Measurements from ENCODE around the gene MUC6.

Gene MUC6

GRCh38 chr11:1076061-1076665 lies 39.6 kb upstream of the MUC6 start:
- Mint-ChIP-seq H3K4me3 (no peak overlapping the region), H3K36me3 (ENCODE audit: low read depth) (no peaks in the 10 kb centered on the region), H3K4me1 (no peaks in the 10 kb centered on the region), H3K27ac (no peak overlapping the region), H3K9me3 (no peaks in the 10 kb centered on the region), H3K27me3 (no peaks in the 10 kb centered on the region)
- DNase-seq: no peak
- ATAC-seq: no peak

- H3K4me1 Mint-ChIP-seq: no peaks in the 10 kb centered on the region
- DNase-seq (no peak), ATAC-seq (no peak)
- H3K36me3 Mint-ChIP-seq (ENCODE audit: low read depth): no peaks in the 10 kb centered on the region
- no peak overlapping the region for H3K27ac Mint-ChIP-seq
- H3K4me3 Mint-ChIP-seq: no peak overlapping the region
- no peaks in the 10 kb centered on the region for H3K9me3 Mint-ChIP-seq
- H3K27me3 Mint-ChIP-seq: peaks cover 3% of the 10 kb centered on the region
These were observed 38.9 kb upstream of the MUC6 start for GRCh38 chr11:1075341-1075911.

DNA sequence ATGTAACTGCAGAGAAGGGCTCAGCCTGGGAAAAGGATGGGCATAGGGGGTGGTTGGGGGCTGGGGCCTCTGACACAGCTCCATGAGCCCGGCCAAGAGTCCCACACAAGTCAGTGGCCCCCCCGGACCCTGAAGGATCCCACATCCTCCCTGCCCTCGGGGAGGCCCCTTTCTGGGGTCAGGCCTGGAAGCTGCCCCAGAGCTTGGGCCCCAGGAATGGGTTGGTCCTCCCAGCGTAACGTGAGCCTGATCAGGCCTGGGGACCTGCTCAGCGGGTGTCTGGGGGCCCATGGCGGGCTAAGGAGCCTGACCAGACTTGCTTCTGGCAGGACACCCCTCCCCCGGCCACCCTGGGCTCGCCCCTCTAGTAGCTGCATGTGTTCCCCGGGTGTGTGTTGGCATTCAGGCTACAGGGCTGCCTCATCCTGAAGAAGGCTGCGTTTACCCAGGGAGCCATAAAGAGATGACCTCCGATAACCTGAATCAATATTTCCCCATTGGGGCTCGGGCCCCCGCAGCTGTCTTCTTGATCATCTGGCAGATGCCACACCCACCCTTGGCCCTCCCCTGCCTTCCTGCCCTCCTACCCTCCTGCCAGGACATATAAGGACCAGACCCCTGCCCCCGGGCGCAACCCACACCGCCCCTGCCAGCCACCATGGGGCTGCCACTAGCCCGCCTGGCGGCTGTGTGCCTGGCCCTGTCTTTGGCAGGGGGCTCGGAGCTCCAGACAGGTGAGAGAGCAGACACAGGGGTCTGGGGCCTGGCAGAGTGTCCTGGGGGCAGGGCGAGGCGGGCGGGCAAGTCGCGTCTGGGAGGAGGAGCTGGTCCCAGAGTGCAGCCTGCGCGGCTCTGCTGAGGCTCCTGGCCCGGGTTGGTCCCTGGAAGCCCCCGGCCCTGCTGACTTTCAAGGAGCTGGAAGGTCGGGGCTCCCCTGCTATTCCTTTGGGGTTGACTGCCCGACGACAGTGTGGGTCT lies 38.0 kb upstream of the MUC6 start, which contains the start of gene MUC2:
Gene MUC2, plus strand, starts transcription at position 631 of the 978 bp plus-strand sequence.
- DNase-seq (no peak), ATAC-seq (no peak)
- Mint-ChIP-seq H3K4me3 (no peak within 1 kb of the TSS), H3K27me3 (peaks cover 3% of the 10 kb centered on the region), H3K27ac (no peak within 1 kb of the TSS), H3K4me1 (no peaks in the 10 kb centered on the region), H3K9me3 (no peaks in the 10 kb centered on the region), H3K36me3 (ENCODE audit: low read depth) (no peaks in the 10 kb centered on the region)

DNA sequence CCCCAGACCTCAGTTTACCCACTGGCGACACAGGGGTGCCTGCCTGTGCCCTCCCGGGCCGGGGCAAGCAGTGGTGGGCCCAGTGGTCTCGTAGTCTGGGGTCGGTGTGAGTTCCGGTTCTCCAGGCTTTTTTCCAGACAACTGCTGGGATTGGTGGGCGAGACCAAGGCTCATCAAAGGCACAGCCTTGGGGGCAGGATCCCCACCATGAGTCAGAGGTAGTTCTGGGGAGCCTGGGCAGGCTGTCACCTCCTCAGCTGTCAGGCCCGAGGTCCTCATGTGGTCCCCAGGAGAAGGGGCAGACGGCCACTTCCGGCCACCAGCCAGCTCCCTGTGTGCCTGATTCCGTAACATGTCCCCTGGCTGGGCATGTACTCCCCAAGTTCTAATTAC lies 37.3 kb upstream of the MUC6 start:
- no peak for DNase-seq
- Mint-ChIP-seq H3K36me3 (ENCODE audit: low read depth) (no peaks in the 10 kb centered on the region), H3K4me3 (no peak overlapping the region), H3K27me3 (peaks cover 3% of the 10 kb centered on the region), H3K27ac (no peak overlapping the region), H3K4me1 (no peaks in the 10 kb centered on the region), H3K9me3 (no peaks in the 10 kb centered on the region)
- ATAC-seq: no peak

DNA sequence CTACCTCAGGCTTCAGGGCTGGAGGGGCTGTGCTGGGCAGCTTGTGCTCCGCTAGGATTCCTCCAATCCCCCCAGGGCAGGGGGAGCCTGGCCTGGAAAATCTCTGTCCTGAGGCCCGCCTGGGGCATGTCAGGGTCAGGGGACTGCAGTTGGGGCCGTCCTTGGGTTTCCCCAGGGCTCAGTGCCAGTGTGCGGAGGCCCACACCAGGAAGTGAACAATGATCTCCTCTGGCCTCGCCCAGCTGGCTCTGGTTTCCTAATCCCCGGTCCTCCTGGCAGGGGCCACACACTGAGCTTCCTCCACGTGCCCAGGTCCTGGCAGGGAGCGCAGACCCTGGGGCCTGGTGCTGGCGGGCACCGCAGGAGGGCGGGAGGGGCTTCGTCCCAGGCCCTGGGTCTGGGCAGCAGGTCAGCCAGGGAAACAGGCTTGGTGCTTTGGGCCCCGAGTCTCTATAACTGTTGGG lies 36.8 kb upstream of the MUC6 start:
- H3K4me1 Mint-ChIP-seq: no peaks in the 10 kb centered on the region
- peaks cover 3% of the 10 kb centered on the region for H3K27me3 Mint-ChIP-seq
- H3K27ac Mint-ChIP-seq: no peak overlapping the region
- no peak for ATAC-seq
- H3K4me3 Mint-ChIP-seq: no peak overlapping the region
- H3K9me3 Mint-ChIP-seq: no peaks in the 10 kb centered on the region
- H3K36me3 Mint-ChIP-seq (ENCODE audit: low read depth): no peaks in the 10 kb centered on the region
- no peak for DNase-seq

DNA sequence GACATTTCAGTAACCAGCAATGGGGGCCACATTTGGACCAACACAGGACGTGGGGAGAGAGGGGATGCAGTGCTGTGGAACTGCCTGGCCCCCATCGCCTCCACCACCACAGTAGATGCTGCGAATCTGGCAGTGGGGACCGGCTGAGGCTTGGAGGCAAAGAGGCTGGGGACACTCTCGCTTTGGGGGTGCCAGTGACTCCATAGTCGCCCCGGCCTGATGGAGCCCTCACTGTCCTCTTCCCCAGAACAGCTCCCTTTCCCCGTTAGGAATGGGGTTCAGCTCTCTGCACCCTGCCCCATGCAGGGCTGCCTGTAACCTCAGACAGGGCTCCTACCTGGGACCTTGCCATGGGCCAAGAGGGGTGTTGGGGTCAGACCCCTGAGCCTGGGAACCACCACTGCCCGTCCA lies 36.3 kb upstream of the MUC6 start:
- DNase-seq (no peak), ATAC-seq (no peak)
- Mint-ChIP-seq H3K4me3 (no peak overlapping the region), H3K27ac (no peak overlapping the region), H3K36me3 (ENCODE audit: low read depth) (no peaks in the 10 kb centered on the region), H3K9me3 (no peaks in the 10 kb centered on the region), H3K27me3 (peaks cover 5% of the 10 kb centered on the region), H3K4me1 (no peaks in the 10 kb centered on the region)

- Mint-ChIP-seq H3K4me1 (no peaks in the 10 kb centered on the region), H3K27me3 (peaks cover 8% of the 10 kb centered on the region), H3K9me3 (no peaks in the 10 kb centered on the region), H3K27ac (no peak overlapping the region), H3K36me3 (ENCODE audit: low read depth) (no peaks in the 10 kb centered on the region), H3K4me3 (no peak overlapping the region)
- no peak for DNase-seq
- no peak for ATAC-seq
These were observed 35.8 kb upstream of the MUC6 start for GRCh38 chr11:1072116-1072820.

DNA sequence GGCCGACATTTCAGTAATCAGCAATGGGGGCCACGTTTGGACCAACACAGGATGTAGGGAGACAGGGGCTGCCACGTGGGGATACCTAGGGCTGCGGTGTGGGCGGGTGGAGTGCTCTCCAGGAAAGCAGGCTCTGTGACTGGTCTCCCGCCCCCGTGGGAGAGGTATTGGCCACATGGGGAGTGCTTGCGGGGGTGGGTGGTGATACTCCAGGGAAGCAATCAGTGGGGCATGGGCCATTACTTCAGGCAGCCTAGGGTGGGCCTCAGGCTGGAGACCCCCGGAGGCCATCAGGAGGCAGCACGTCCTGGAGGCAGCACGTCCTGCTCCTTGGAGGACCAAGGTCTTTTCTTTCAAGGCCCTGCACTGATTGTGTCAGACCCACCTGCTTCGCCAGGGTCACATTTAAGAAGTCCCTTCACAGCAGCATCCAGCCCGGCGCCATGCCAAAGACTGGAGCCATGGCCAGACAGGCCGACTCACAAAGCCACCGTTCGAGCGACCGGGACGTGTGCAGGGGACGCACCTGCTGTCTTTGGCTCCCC lies 35.1 kb upstream of the MUC6 start:
- no peaks in the 10 kb centered on the region for H3K36me3 Mint-ChIP-seq (ENCODE audit: low read depth)
- no peak overlapping the region for H3K4me3 Mint-ChIP-seq
- H3K9me3 Mint-ChIP-seq: no peaks in the 10 kb centered on the region
- no peaks in the 10 kb centered on the region for H3K4me1 Mint-ChIP-seq
- no peak for DNase-seq
- H3K27me3 Mint-ChIP-seq: peaks cover 8% of the 10 kb centered on the region
- no peak for ATAC-seq
- H3K27ac Mint-ChIP-seq: no peak overlapping the region

GRCh38 chr11:1070594-1071462 lies 34.3 kb upstream of the MUC6 start:
- no peak overlapping the region for H3K4me3 Mint-ChIP-seq
- H3K27me3 Mint-ChIP-seq: peaks cover 11% of the 10 kb centered on the region
- H3K36me3 Mint-ChIP-seq (ENCODE audit: low read depth): no peaks in the 10 kb centered on the region
- H3K9me3 Mint-ChIP-seq: no peaks in the 10 kb centered on the region
- H3K27ac Mint-ChIP-seq: no peak overlapping the region
- ATAC-seq: no peak
- DNase-seq: no peak
- H3K4me1 Mint-ChIP-seq: no peaks in the 10 kb centered on the region

DNA sequence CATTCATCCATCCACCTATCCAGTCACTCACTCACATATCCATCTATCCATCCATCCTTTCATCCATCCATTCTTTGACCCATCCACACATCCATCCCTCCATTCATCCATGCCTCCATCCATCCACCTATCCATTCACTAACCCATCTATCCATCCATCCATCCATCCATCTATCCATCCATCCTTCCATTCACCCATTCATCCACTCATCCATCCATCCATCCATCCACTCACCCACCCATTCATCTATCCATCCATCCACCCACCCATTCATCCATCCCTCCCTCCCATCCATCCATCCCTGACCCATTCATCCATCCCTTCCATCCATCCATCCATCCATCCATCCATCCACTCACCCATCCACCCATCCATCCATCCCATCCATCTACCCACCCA lies 33.2 kb upstream of the MUC6 start:
- Mint-ChIP-seq H3K27me3 (peaks cover 14% of the 10 kb centered on the region), H3K27ac (no peak overlapping the region), H3K9me3 (no peaks in the 10 kb centered on the region), H3K4me3 (no peak overlapping the region), H3K36me3 (ENCODE audit: low read depth) (no peaks in the 10 kb centered on the region), H3K4me1 (no peaks in the 10 kb centered on the region)
- ATAC-seq: no peak
- DNase-seq: no peak

GRCh38 chr11:1067812-1068496 lies 31.4 kb upstream of the MUC6 start:
- ATAC-seq: no peak
- Mint-ChIP-seq H3K4me1 (peaks cover 10% of the 10 kb centered on the region), H3K4me3 (no peak overlapping the region), H3K9me3 (no peaks in the 10 kb centered on the region), H3K36me3 (ENCODE audit: low read depth) (no peaks in the 10 kb centered on the region), H3K27me3 (peaks cover 17% of the 10 kb centered on the region), H3K27ac (no peak overlapping the region)
- no peak for DNase-seq

DNA sequence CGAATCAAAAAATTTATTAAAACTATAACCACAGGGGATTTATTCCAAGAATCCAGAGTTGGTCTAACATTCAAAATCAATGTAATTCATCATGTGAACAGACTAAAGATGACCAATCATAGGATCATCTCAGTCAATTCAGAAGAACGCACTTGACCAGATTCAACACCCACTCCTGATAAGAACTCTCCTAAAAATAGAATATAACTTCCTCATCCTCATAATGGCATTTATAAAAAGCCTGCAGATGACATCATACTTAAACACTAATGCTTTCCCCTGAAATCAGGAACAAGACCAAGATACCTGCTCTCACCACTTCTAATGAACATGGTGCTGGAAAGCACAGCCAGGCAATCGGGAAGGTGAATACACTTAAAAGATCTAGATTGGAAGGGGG lies 27.6 kb upstream of the MUC6 start:
- H3K27me3 Mint-ChIP-seq: peaks cover 14% of the 10 kb centered on the region
- peak; percentile 66 for ATAC-seq
- no peak overlapping the region for H3K27ac Mint-ChIP-seq
- peaks cover 9% of the 10 kb centered on the region for H3K9me3 Mint-ChIP-seq
- no peak for DNase-seq
- H3K36me3 Mint-ChIP-seq (ENCODE audit: low read depth): no peaks in the 10 kb centered on the region
- H3K4me1 Mint-ChIP-seq: peaks cover 13% of the 10 kb centered on the region
- no peak overlapping the region for H3K4me3 Mint-ChIP-seq

All from activated naive CD8-positive, alpha-beta T cell treated with anti-CD3 and anti-CD28 coated beads, Interleukin-2, amount 50 U/mL, for 24 hours (primary cell).